ENCODE data around the gene TBC1D4.

DNA sequence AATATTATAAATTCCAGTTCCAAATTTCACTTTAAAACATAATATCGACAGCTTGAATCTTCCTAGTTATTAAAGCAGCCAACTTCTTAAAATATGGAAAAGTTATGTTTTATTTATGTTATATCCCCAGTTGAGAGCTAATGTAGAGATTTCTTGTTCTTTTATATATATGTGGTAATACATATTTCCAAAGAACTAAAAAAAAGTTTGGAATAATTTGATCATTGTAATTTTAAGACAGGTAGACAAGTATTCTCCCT is 781 bp upstream of the TBC1D4 start:
- TF ChIP-seq, protein P1, sequence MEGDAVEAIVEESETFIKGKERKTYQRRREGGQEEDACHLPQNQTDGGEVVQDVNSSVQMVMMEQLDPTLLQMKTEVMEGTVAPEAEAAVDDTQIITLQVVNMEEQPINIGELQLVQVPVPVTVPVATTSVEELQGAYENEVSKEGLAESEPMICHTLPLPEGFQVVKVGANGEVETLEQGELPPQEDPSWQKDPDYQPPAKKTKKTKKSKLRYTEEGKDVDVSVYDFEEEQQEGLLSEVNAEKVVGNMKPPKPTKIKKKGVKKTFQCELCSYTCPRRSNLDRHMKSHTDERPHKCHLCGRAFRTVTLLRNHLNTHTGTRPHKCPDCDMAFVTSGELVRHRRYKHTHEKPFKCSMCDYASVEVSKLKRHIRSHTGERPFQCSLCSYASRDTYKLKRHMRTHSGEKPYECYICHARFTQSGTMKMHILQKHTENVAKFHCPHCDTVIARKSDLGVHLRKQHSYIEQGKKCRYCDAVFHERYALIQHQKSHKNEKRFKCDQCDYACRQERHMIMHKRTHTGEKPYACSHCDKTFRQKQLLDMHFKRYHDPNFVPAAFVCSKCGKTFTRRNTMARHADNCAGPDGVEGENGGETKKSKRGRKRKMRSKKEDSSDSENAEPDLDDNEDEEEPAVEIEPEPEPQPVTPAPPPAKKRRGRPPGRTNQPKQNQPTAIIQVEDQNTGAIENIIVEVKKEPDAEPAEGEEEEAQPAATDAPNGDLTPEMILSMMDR (IDR thresholded peaks at IDR 0.05) = peak in 2 of 6 experiments; percentile 11 to 37
- no peak for TF ChIP-seq POLR2A (IDR thresholded peaks at IDR 0.05)
